HepG2 (cell line): ENCODE results near the gene XXYLT1. TPM values are rescaled to one million over a fixed set of nuclear protein-coding genes. Genes with fewer than 3 reads are reported as not detected.

Source experiments
- CBX5 ChIP-seq: sonication (generic); formaldehyde crosslinking; IDR thresholded peaks from 2 replicates; pipeline ENCODE4 v1.4.0; 2020; ENCODE audit warnings: missing genetic modification reagents, borderline replicate concordance
- DBP ChIP-seq: sonication (generic); formaldehyde crosslinking; IDR thresholded peaks from 2 replicates; pipeline ENCODE4 v1.4.0; 2020; ENCODE audit warnings: missing genetic modification reagents; ENCODE audit errors: not compliant biosample characterization
- ETV6 ChIP-seq: sonication (generic); formaldehyde crosslinking; conservative IDR thresholded peaks from 2 replicates; pipeline ENCODE4 v1.4.0; 2020; ENCODE audit warnings: missing genetic modification reagents
- FOXP1 ChIP-seq, 2 experiments: fragments of 450-650 bp in 1 of 2; IDR thresholded peaks; 2 replicates each; pipeline ENCODE4 v1.6.1; 2017 to 2018; ENCODE audit warnings: antibody characterized with exemption in 1 of 2
- GPN1 ChIP-seq: sonication (generic); formaldehyde crosslinking; IDR thresholded peaks from 2 replicates; pipeline ENCODE4 v1.5.1; 2020; ENCODE audit warnings: missing genetic modification reagents, borderline replicate concordance
- HIVEP1 ChIP-seq: sonication (generic); formaldehyde crosslinking; IDR thresholded peaks from 2 replicates; pipeline ENCODE4 v1.4.0; 2020; ENCODE audit warnings: mild to moderate bottlenecking, missing genetic modification reagents
- KLF16 ChIP-seq, 2 experiments: sonication (generic) in 1 of 2; formaldehyde crosslinking in 1 of 2; IDR thresholded peaks; 2 replicates each; pipeline versions ENCODE4 v1.6.1 to v1.8.0; 2016 to 2023; ENCODE audit warnings: missing genetic modification reagents in 2 of 2, missing compliant biosample characterization in 1 of 2
- MZF1 ChIP-seq: sonication (generic); formaldehyde crosslinking; IDR thresholded peaks from 2 replicates; pipeline ENCODE4 v1.8.1; 2023; ENCODE audit warnings: mild to moderate bottlenecking, missing genetic modification reagents, borderline replicate concordance
- PAF1 ChIP-seq: IDR thresholded peaks from 2 replicates; pipeline ENCODE4 v1.6.1; 2016; ENCODE audit warnings: missing genetic modification reagents, missing compliant biosample characterization
- RNF219 ChIP-seq: sonication (generic); formaldehyde crosslinking; IDR thresholded peaks from 2 replicates; pipeline ENCODE4 v1.5.0; 2020; ENCODE audit warnings: mild to moderate bottlenecking, missing genetic modification reagents
- TEAD2 ChIP-seq: sonication (generic); formaldehyde crosslinking; IDR thresholded peaks from 2 replicates; pipeline ENCODE4 v1.9.0; 2021; ENCODE audit warnings: missing genetic modification reagents
- THAP9 ChIP-seq: sonication (generic); formaldehyde crosslinking; IDR thresholded peaks from 2 replicates; pipeline ENCODE4; 2020; ENCODE audit warnings: missing genetic modification reagents, mild to moderate bottlenecking, borderline replicate concordance
- ZBTB3 ChIP-seq: sonication (generic); formaldehyde crosslinking; IDR thresholded peaks from 2 replicates; pipeline ENCODE4 v1.4.0; 2020; ENCODE audit warnings: low read depth, mild to moderate bottlenecking, moderate library complexity, missing genetic modification reagents, borderline replicate concordance
- ZNF251 ChIP-seq: sonication (generic); formaldehyde crosslinking; IDR thresholded peaks from 2 replicates; pipeline ENCODE4 v1.9.0; 2021; ENCODE audit warnings: mild to moderate bottlenecking, missing genetic modification reagents
- ZNF280D ChIP-seq: sonication (generic); formaldehyde crosslinking; IDR thresholded peaks from 2 replicates; pipeline ENCODE4 v1.5.1; 2020; ENCODE audit warnings: mild to moderate bottlenecking, missing genetic modification reagents
- ZNF510 ChIP-seq: sonication (generic); formaldehyde crosslinking; IDR thresholded peaks from 2 replicates; pipeline ENCODE4 v1.4.0; 2020; ENCODE audit warnings: low read depth, mild to moderate bottlenecking, missing genetic modification reagents
- ZNF674 ChIP-seq: sonication (generic); formaldehyde crosslinking; IDR thresholded peaks from 2 replicates; pipeline ENCODE4 v1.5.0; 2020; ENCODE audit warnings: low read depth, mild to moderate bottlenecking, missing genetic modification reagents
- polyA plus RNA-seq, 8 experiments: library from polyadenylated mRNA; depleted of rRNA in 3 of 8; stranded (reverse) in 7 of 8; unstranded in 1 of 8; fragments of >200 nt; fragmentation: Illumina TruSeq in 4 of 8; extraction: Trizol in 4 of 8; gene quantifications; 2 replicates each; pipeline versions ENCODE4 v1.2.1 to v1.2.3, GENCODE V29; 2011 to 2016; ENCODE audit warnings: low read depth in 4 of 8, missing spikeins in 1 of 8, mixed read lengths in 1 of 8; ENCODE audit not compliant: insufficient read depth in 1 of 8
- total RNA-seq, 5 experiments: library from RNA; depleted of rRNA; stranded (reverse); fragments of >200 nt; fragmentation: Illumina TruSeq; extraction: Trizol; gene quantifications; 2 replicates each; pipeline ENCODE4 v1.2.3, GENCODE V29; 2016; ENCODE audit warnings: low read depth in 1 of 5

Gene XXYLT1
- total and polyA plus RNA-seq, 2 of the 13 experiments (the other 11 are each of a cell fraction or from before 2014, with no cell fraction given), result 17.7 to 19.0 TPM

- no peak for TF ChIP-seq THAP9 (CRISPR knock-in tag)
- TF ChIP-seq ZNF674 (CRISPR knock-in tag), result peak; percentile 24; the same call in 1 of the 2 replicates
- TF ChIP-seq ZNF510, result peak; percentile 74; the same call in 1 of the 2 replicates
- TF ChIP-seq ZBTB3 (CRISPR knock-in tag), result 0 out of 2 replicates have a peak, but pooled peaks have one; percentile 59
- peak; percentile 20 for TF ChIP-seq DBP (CRISPR knock-in tag)
- TF ChIP-seq ETV6 (CRISPR knock-in tag), result no peak; the same call in 1 of the 2 replicates
- TF ChIP-seq TEAD2, result peak; percentile 63; the same call in 1 of the 2 replicates
- no peak for TF ChIP-seq ZNF251
- no peak for TF ChIP-seq FOXP1 (IDR thresholded peaks at IDR 0.05)
- TF ChIP-seq FOXP1 (CRISPR knock-in tag; IDR thresholded peaks at IDR 0.05), result peak; percentile 39
- TF ChIP-seq RNF219 (CRISPR knock-in tag), result no peak
- TF ChIP-seq HIVEP1 (CRISPR knock-in tag), result peak; percentile 64
- TF ChIP-seq PAF1 (CRISPR knock-in tag), result no peak
- 0 out of 2 replicates have a peak, but pooled peaks have one; percentile 25 for TF ChIP-seq CBX5 (CRISPR knock-in tag)
- peak; percentile 89 for TF ChIP-seq ZNF280D
- 0 out of 4 replicates have a peak, but pooled peaks of 1 of the 2 experiments have one; percentile 55 for TF ChIP-seq KLF16 (CRISPR knock-in tag; IDR thresholded peaks at IDR 0.05)
- no peak for TF ChIP-seq GPN1 (CRISPR knock-in tag)
- 0 out of 2 replicates have a peak, but pooled peaks have one; percentile 56 for TF ChIP-seq MZF1 (CRISPR knock-in tag)
These were observed 11.3 kb downstream of the XXYLT1 start (continued) for GRCh38 chr3:195259475-195260279.
